Stimulated activated naive CD8-positive, alpha-beta T cell treated with anti-CD3 and anti-CD28 coated beads, Interleukin-15, amount 100 ng/mL, for 72 hours (primary cell): Measurements from ENCODE around the gene VOPP1.
A peak's percentile ranks its signal among the peaks of the same experiment; 100 is the strongest.

Experiments used
- ATAC-seq: fragments of 150-1000 bp; cut with Tn5 transposase; 2 replicates; pipeline ENCODE4 v1.10.0; 2021; ENCODE audit warnings: mild to moderate bottlenecking, moderate library complexity
- DNase-seq, 2 donors: peaks; one replicate each; pipeline ENCODE4 v3.0.0; 2021 to 2022
- H3K27ac Mint-ChIP-seq, 2 donors: one replicate each; pipeline ENCODE4 v1.8.0; 2022; ENCODE audit warnings: mild to moderate bottlenecking in 2 of 2, mixed read lengths in 2 of 2, moderate library complexity in 2 of 2
- H3K27me3 Mint-ChIP-seq: one replicate; pipeline ENCODE4 v1.8.0; 2022; ENCODE audit warnings: mixed read lengths
- H3K4me1 Mint-ChIP-seq: one replicate; pipeline ENCODE4 v1.8.0; 2022; ENCODE audit warnings: mild to moderate bottlenecking, mixed read lengths
- H3K4me3 Mint-ChIP-seq, 2 donors: one replicate each; pipeline ENCODE4 v1.8.0; 2022; ENCODE audit warnings: mild to moderate bottlenecking in 2 of 2, mixed read lengths in 2 of 2, moderate library complexity in 1 of 2
- H3K9me3 Mint-ChIP-seq, 2 donors: one replicate each; pipeline ENCODE4 v1.8.0; 2022; ENCODE audit warnings: mixed read lengths in 2 of 2

The VOPP1 gene

GRCh38 chr7:55502124-55502857, 70.0 kb downstream of the VOPP1 start:
- Mint-ChIP-seq H3K4me1 (peaks cover 49% of the 10 kb centered on the region), H3K9me3 (no peaks in the 10 kb centered on the region), H3K27ac (no peak overlapping the region), H3K4me3 (no peak overlapping the region), H3K27me3 (no peaks in the 10 kb centered on the region)
- ATAC-seq: no peak
- DNase-seq: no peak

- Mint-ChIP-seq H3K9me3 (no peaks in the 10 kb centered on the region), H3K27me3 (no peaks in the 10 kb centered on the region), H3K27ac (peak overlapping the region in 1 of 2 donors; percentile 47), H3K4me3 (no peak overlapping the region), H3K4me1 (peaks cover 45% of the 10 kb centered on the region)
- no peak for DNase-seq
- no peak for ATAC-seq
Measured at GRCh38 chr7:55501611-55502010, 70.7 kb downstream of the VOPP1 start.

GRCh38 chr7:55500117-55500756, 72.1 kb downstream of the VOPP1 start:
- Mint-ChIP-seq H3K9me3 (no peaks in the 10 kb centered on the region), H3K4me1 (peaks cover 51% of the 10 kb centered on the region), H3K27me3 (no peaks in the 10 kb centered on the region), H3K4me3 (no peak overlapping the region), H3K27ac (no peak overlapping the region)
- DNase-seq: no peak
- no peak for ATAC-seq

GRCh38 chr7:55499591-55499990, 72.7 kb downstream of the VOPP1 start:
- H3K4me1 Mint-ChIP-seq: peaks cover 51% of the 10 kb centered on the region
- no peak for DNase-seq
- H3K4me3 Mint-ChIP-seq: no peak overlapping the region
- H3K27me3 Mint-ChIP-seq: no peaks in the 10 kb centered on the region
- no peaks in the 10 kb centered on the region for H3K9me3 Mint-ChIP-seq
- no peak overlapping the region for H3K27ac Mint-ChIP-seq
- ATAC-seq: no peak

GRCh38 chr7:55498770-55499169, 73.5 kb downstream of the VOPP1 start:
- no peak overlapping the region for H3K27ac Mint-ChIP-seq
- peaks cover 48% of the 10 kb centered on the region for H3K4me1 Mint-ChIP-seq
- no peak overlapping the region for H3K4me3 Mint-ChIP-seq
- DNase-seq (no peak), ATAC-seq (no peak)
- H3K9me3 Mint-ChIP-seq: no peaks in the 10 kb centered on the region
- H3K27me3 Mint-ChIP-seq: no peaks in the 10 kb centered on the region

- Mint-ChIP-seq H3K9me3 (no peaks in the 10 kb centered on the region), H3K27me3 (no peaks in the 10 kb centered on the region), H3K27ac (peak overlapping the region in 1 of 2 donors; percentile 55), H3K4me1 (peaks cover 53% of the 10 kb centered on the region), H3K4me3 (peak overlapping the region in 1 of 2 donors; percentile 30)
- no peak for DNase-seq
- ATAC-seq: peak; percentile 80
Measured at GRCh38 chr7:55498142-55498541, 74.2 kb downstream of the VOPP1 start.

- H3K4me3 Mint-ChIP-seq: no peak overlapping the region
- no peak overlapping the region for H3K27ac Mint-ChIP-seq
- no peaks in the 10 kb centered on the region for H3K9me3 Mint-ChIP-seq
- DNase-seq (no peak), ATAC-seq (peak; percentile 5)
- peaks cover 53% of the 10 kb centered on the region for H3K4me1 Mint-ChIP-seq
- H3K27me3 Mint-ChIP-seq: no peaks in the 10 kb centered on the region
Measured at GRCh38 chr7:55497521-55497920, 74.8 kb downstream of the VOPP1 start.

GRCh38 chr7:55496906-55497305, 75.4 kb downstream of the VOPP1 start:
- peaks cover 53% of the 10 kb centered on the region for H3K4me1 Mint-ChIP-seq
- no peak for DNase-seq
- no peak overlapping the region for H3K27ac Mint-ChIP-seq
- H3K4me3 Mint-ChIP-seq: no peak overlapping the region
- no peak for ATAC-seq
- no peaks in the 10 kb centered on the region for H3K27me3 Mint-ChIP-seq
- no peaks in the 10 kb centered on the region for H3K9me3 Mint-ChIP-seq

GRCh38 chr7:55494951-55495350, 77.4 kb downstream of the VOPP1 start:
- Mint-ChIP-seq H3K27ac (peak overlapping the region in 1 of 2 donors; percentile 72), H3K9me3 (no peaks in the 10 kb centered on the region), H3K4me3 (no peak overlapping the region), H3K27me3 (no peaks in the 10 kb centered on the region), H3K4me1 (peaks cover 53% of the 10 kb centered on the region)
- DNase-seq: no peak
- ATAC-seq: no peak

GRCh38 chr7:55493408-55493807, 78.9 kb downstream of the VOPP1 start:
- H3K9me3 Mint-ChIP-seq: no peaks in the 10 kb centered on the region
- no peak for ATAC-seq
- peak overlapping the region in 1 of 2 donors; percentile 17 for H3K27ac Mint-ChIP-seq
- H3K4me3 Mint-ChIP-seq: no peak overlapping the region
- peaks cover 53% of the 10 kb centered on the region for H3K4me1 Mint-ChIP-seq
- DNase-seq: no peak
- no peaks in the 10 kb centered on the region for H3K27me3 Mint-ChIP-seq

GRCh38 chr7:55491346-55491745, 81.0 kb downstream of the VOPP1 start:
- no peak overlapping the region for H3K4me3 Mint-ChIP-seq
- DNase-seq (no peak), ATAC-seq (no peak)
- no peaks in the 10 kb centered on the region for H3K27me3 Mint-ChIP-seq
- no peak overlapping the region for H3K27ac Mint-ChIP-seq
- peaks cover 49% of the 10 kb centered on the region for H3K4me1 Mint-ChIP-seq
- no peaks in the 10 kb centered on the region for H3K9me3 Mint-ChIP-seq

- H3K27ac Mint-ChIP-seq: no peak overlapping the region
- ATAC-seq (no peak), DNase-seq (no peak)
- no peaks in the 10 kb centered on the region for H3K9me3 Mint-ChIP-seq
- no peak overlapping the region for H3K4me3 Mint-ChIP-seq
- peaks cover 49% of the 10 kb centered on the region for H3K4me1 Mint-ChIP-seq
- H3K27me3 Mint-ChIP-seq: no peaks in the 10 kb centered on the region
Measured at GRCh38 chr7:55490099-55490498, 82.2 kb downstream of the VOPP1 start.

GRCh38 chr7:55489552-55489951, 82.8 kb downstream of the VOPP1 start:
- ATAC-seq (no peak), DNase-seq (no peak)
- no peak overlapping the region for H3K4me3 Mint-ChIP-seq
- H3K9me3 Mint-ChIP-seq: no peaks in the 10 kb centered on the region
- H3K27ac Mint-ChIP-seq: peak overlapping the region in 1 of 2 donors; percentile 54
- H3K4me1 Mint-ChIP-seq: peaks cover 49% of the 10 kb centered on the region
- H3K27me3 Mint-ChIP-seq: no peaks in the 10 kb centered on the region

GRCh38 chr7:55488804-55489340, 83.4 kb downstream of the VOPP1 start:
- H3K27ac Mint-ChIP-seq: peak overlapping the region in 1 of 2 donors; percentile 90
- DNase-seq (no peak), ATAC-seq (peak; percentile 17)
- no peaks in the 10 kb centered on the region for H3K9me3 Mint-ChIP-seq
- no peaks in the 10 kb centered on the region for H3K27me3 Mint-ChIP-seq
- H3K4me3 Mint-ChIP-seq: no peak overlapping the region
- peaks cover 53% of the 10 kb centered on the region for H3K4me1 Mint-ChIP-seq

GRCh38 chr7:55488216-55488615, 84.1 kb downstream of the VOPP1 start:
- Mint-ChIP-seq H3K27me3 (no peaks in the 10 kb centered on the region), H3K4me1 (peaks cover 53% of the 10 kb centered on the region), H3K4me3 (no peak overlapping the region), H3K27ac (peak overlapping the region in 1 of 2 donors; percentile 9), H3K9me3 (no peaks in the 10 kb centered on the region)
- DNase-seq: no peak
- ATAC-seq: no peak

GRCh38 chr7:55486991-55487390, 85.3 kb downstream of the VOPP1 start:
- no peak overlapping the region for H3K4me3 Mint-ChIP-seq
- H3K27me3 Mint-ChIP-seq: no peaks in the 10 kb centered on the region
- DNase-seq: no peak
- H3K4me1 Mint-ChIP-seq: peaks cover 65% of the 10 kb centered on the region
- H3K27ac Mint-ChIP-seq: no peak overlapping the region
- no peaks in the 10 kb centered on the region for H3K9me3 Mint-ChIP-seq
- no peak for ATAC-seq
